HEK293T (cell line): ENCODE measurements around the gene GSTP1.

Experiments used
- BHLHE40 ChIP-seq: fragments of 450-650 bp; IDR thresholded peaks from 2 replicates; pipeline ENCODE4 v1.6.1; 2016; ENCODE audit warnings: mild to moderate bottlenecking, moderate library complexity, borderline replicate concordance
- ELF4 ChIP-seq: fragments of 450-650 bp; IDR thresholded peaks from 2 replicates; pipeline ENCODE4 v1.6.1; 2017; ENCODE audit warnings: antibody characterized with exemption

GRCh38 chr11:67592880-67593564 lies 9.4 kb downstream of the GSTP1 start:
- no peak for TF ChIP-seq ELF4
- no peak for TF ChIP-seq BHLHE40
